Activated CD4-positive, alpha-beta memory T cell treated with anti-CD3 and anti-CD28 coated beads, Interleukin-2, amount 10 ng/mL, durations not matched to agents 7 days and 5 days (primary cell): ENCODE measurements around the gene TUBGCP4. TPM values are rescaled to one million over a fixed set of nuclear protein-coding genes. Genes with fewer than 3 reads are reported as not detected.
A peak's percentile ranks its signal among the peaks of the same experiment; 100 is the strongest.

Source experiments
- CTCF ChIA-PET: fragments of 350-600 bp; sonication (Branson Sonifier 250); formaldehyde crosslinking; loops from one replicate; lab custom pipeline; 2021; ENCODE audit warnings: antibody characterized with exemption, inconsistent platforms; lab: Charles Lee
- POLR2A ChIA-PET: fragments of 350-600 bp; sonication (Branson Sonifier 250); formaldehyde crosslinking; loops from one replicate; lab custom pipeline; 2021; ENCODE audit warnings: antibody characterized with exemption; lab: Charles Lee
- DNase-seq: peaks from one replicate; pipeline ENCODE4 v3.0.0-alpha.2; 2020
- H3K27ac Mint-ChIP-seq: one replicate; pipeline ENCODE4 v1.8.0; 2021; ENCODE audit warnings: mild to moderate bottlenecking, mixed read lengths
- H3K27me3 Mint-ChIP-seq: one replicate; pipeline ENCODE4 v1.8.0; 2021; ENCODE audit warnings: mixed read lengths
- H3K36me3 Mint-ChIP-seq: one replicate; pipeline ENCODE4 v1.8.0; 2021; ENCODE audit warnings: low read depth, mixed read lengths
- H3K4me1 Mint-ChIP-seq: one replicate; pipeline ENCODE4 v1.8.0; 2021; ENCODE audit warnings: mixed read lengths
- H3K4me3 Mint-ChIP-seq: one replicate; pipeline ENCODE4 v1.8.0; 2021; ENCODE audit warnings: mild to moderate bottlenecking, mixed read lengths
- H3K9me3 Mint-ChIP-seq: one replicate; pipeline ENCODE4 v1.8.0; 2021; ENCODE audit warnings: mixed read lengths
- total RNA-seq, 2 experiments: library from RNA; stranded (reverse); gene quantifications; one replicate each; pipeline ENCODE4 v1.2.3, GENCODE V29; 2021

The TUBGCP4 gene
- total RNA-seq, 2 experiments from 2014 or later: 30.4 to 34.7 TPM

DNA sequence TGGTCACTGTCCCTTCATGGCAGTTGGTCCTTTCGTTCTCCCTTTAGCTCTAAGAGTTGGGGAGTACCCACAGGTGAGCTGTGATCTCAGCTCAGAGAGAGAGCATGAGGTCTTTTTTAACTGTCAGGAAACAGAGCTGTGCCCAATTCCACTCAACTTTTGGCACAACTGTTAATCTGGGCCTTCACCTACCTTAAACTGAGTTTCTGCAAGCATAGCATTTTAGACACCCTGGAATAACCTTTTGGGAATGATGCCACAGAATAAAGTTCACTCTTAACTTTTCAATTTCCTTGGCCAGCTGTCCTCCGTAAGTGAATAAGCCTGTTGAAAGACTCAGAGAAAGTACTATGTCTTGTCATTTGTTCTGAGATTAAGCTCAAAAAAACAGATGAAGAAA, 35.9 kb downstream of the TUBGCP4 start:
- no peak for DNase-seq
- Mint-ChIP-seq H3K4me1 (peaks cover 5% of the 10 kb centered on the region), H3K27ac (no peak overlapping the region), H3K4me3 (no peak overlapping the region), H3K36me3 (peaks cover 65% of the 10 kb centered on the region), H3K27me3 (no peaks in the 10 kb centered on the region), H3K9me3 (no peaks in the 10 kb centered on the region)
- CTCF ChIA-PET: no interaction called here
- POLR2A ChIA-PET: interaction anchor here (0.6 to 0.8 kb wide), 2 partner anchors 36 to 397 kb away, joined by 3 to 6 read pairs; partner anchors contain the start of genes TUBGCP4 and ZSCAN29

DNA sequence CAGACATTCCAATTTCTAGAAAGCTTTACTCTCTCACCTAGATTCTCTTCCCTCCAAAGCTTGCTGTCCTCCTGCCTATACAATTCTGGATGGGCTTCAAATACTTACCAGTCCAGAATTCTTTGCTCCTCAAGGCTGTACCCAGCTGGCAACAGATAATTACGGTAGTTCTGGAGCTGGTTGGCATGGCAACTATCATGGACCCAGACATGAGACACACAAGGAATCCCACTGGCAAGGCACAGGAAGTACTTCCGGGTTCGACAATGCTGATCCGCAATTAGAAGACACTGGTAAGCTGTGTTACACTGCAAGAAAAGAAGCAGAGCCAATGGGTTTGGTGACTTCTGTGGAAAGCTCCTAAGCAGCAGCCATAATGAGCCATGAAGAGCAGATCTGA, 37.9 kb downstream of the TUBGCP4 start:
- H3K27ac Mint-ChIP-seq: no peak overlapping the region
- no peak overlapping the region for H3K4me3 Mint-ChIP-seq
- CTCF ChIA-PET: interaction anchor here (0.6 kb wide), 1 partner anchor 795 kb away, joined by 5 read pairs; no protein-coding TSS in a partner anchor
- H3K9me3 Mint-ChIP-seq: no peaks in the 10 kb centered on the region
- peaks cover 67% of the 10 kb centered on the region for H3K36me3 Mint-ChIP-seq
- no peak for DNase-seq
- peaks cover 3% of the 10 kb centered on the region for H3K4me1 Mint-ChIP-seq
- no peaks in the 10 kb centered on the region for H3K27me3 Mint-ChIP-seq
- POLR2A ChIA-PET: interaction anchor here (0.6 kb wide), 1 partner anchor 52 kb away, joined by 4 read pairs; no protein-coding TSS in a partner anchor

DNA sequence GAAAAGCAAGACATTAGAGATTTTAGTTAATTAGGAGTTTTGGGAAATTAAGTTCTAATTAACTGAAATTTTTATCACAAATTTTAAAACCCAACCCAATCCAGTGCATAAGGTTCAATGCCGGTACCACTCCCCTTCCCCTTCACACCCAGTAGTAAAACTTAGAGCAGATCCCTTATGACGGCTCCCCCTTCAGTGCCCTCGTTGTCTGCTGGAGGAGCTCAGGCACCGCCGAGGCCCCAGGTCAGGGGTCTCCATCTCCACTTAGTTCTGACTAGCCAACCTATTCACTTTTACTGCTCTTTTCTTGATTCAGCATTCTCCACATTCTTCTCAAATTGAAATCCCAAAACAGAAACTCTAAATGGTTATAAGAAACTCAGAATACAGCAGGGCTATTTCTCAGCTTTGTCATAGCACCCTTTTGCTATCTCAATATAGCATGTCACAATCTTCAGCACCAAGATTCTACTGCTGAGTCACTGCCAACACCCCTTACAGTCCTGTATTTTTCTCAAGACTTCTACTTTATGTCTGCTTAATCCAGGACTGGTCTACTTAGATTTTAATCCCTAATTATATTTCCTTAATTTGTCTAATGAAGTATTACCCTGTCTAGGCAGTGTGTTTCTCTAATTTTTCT, 39.8 kb downstream of the TUBGCP4 start:
- CTCF ChIA-PET: interaction anchor here (1.7 kb wide), 1 partner anchor 35 kb away, joined by 4 read pairs; no protein-coding TSS in a partner anchor
- Mint-ChIP-seq H3K27me3 (no peaks in the 10 kb centered on the region), H3K9me3 (no peaks in the 10 kb centered on the region), H3K27ac (no peak overlapping the region), H3K4me1 (no peaks in the 10 kb centered on the region), H3K4me3 (no peak overlapping the region), H3K36me3 (peaks cover 59% of the 10 kb centered on the region)
- no peak for DNase-seq
- POLR2A ChIA-PET: no interaction called here

DNA sequence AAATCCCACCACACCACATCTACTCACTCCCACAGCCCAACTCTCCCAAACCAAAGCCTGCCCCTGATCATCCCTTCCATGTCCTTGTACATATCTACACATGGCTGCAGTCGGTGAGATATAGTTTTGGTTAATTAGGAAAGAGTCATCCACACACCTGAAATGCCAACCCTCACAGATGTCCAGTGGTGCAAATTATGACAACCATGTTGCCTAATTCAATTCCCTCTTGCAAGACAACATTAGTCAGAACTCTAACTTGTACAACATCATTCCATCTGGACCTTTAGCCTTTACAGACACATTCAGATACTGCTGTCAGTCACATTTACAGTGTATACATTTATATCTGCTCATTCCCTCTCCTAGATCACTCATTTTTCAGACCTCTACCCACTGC, 41.2 kb downstream of the TUBGCP4 start:
- Mint-ChIP-seq H3K36me3 (peaks cover 52% of the 10 kb centered on the region), H3K4me3 (no peak overlapping the region), H3K4me1 (no peaks in the 10 kb centered on the region), H3K9me3 (no peaks in the 10 kb centered on the region), H3K27me3 (no peaks in the 10 kb centered on the region), H3K27ac (no peak overlapping the region)
- ChIA-PET CTCF (no interaction called here), POLR2A (no interaction called here)
- DNase-seq: no peak

DNA sequence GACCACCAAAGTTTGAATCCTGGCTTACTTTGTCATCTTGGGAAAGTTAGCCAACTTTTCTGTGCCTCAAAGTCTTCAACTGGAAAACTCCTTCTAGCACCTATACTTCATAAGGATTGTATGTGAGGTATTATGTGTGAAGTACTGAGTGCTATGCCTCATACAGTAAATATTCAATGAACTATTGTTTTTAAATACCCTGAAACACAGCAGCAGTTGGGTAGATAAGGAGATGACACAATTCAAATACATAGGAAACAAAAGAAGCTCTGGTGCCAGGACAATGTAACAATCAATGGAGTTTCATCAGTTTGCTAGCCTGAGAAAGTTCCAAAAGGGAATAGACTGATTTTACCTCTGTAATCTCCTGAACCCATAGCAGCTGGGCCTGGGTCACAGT, 43.3 kb downstream of the TUBGCP4 start:
- no peaks in the 10 kb centered on the region for H3K9me3 Mint-ChIP-seq
- H3K27ac Mint-ChIP-seq: no peak overlapping the region
- ChIA-PET CTCF (no interaction called here), POLR2A (no interaction called here)
- no peak overlapping the region for H3K4me3 Mint-ChIP-seq
- no peaks in the 10 kb centered on the region for H3K4me1 Mint-ChIP-seq
- DNase-seq: no peak
- no peaks in the 10 kb centered on the region for H3K27me3 Mint-ChIP-seq
- H3K36me3 Mint-ChIP-seq: peaks cover 42% of the 10 kb centered on the region

GRCh38 chr15:43420435-43420834, 49.5 kb downstream of the TUBGCP4 start:
- Mint-ChIP-seq H3K27ac (peak overlapping the region; percentile 1), H3K36me3 (peaks cover 29% of the 10 kb centered on the region), H3K4me1 (peaks cover 9% of the 10 kb centered on the region), H3K27me3 (no peaks in the 10 kb centered on the region), H3K4me3 (no peak overlapping the region), H3K9me3 (no peaks in the 10 kb centered on the region)
- CTCF ChIA-PET: no interaction called here
- DNase-seq: no peak
- POLR2A ChIA-PET: no interaction called here

- DNase-seq: no peak
- H3K27me3 Mint-ChIP-seq: no peaks in the 10 kb centered on the region
- no peak overlapping the region for H3K4me3 Mint-ChIP-seq
- H3K9me3 Mint-ChIP-seq: no peaks in the 10 kb centered on the region
- H3K36me3 Mint-ChIP-seq: peaks cover 27% of the 10 kb centered on the region
- ChIA-PET CTCF (no interaction called here), POLR2A (no interaction called here)
- H3K4me1 Mint-ChIP-seq: peaks cover 9% of the 10 kb centered on the region
- peak overlapping the region; percentile 1 for H3K27ac Mint-ChIP-seq
These were observed 50.0 kb downstream of the TUBGCP4 start for GRCh38 chr15:43420876-43421275.

DNA sequence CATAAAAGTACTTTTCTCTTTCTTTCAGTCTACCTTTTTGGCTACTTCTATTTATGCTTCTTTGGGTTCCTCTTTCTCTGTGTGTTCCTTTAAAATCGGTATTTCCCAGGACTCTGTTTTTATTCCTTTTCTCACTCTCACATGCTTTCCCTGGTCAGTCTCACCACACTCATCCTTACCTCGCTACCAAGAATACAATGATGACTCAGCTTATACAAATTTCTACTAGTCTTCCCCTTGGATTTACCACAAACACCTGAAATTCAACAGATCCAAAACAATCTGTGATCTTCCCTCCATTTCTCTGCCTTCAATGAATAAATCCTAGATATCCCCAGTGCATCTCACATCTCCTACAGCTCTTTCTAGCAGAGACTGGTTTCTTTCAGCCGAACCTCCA, 52.9 kb downstream of the TUBGCP4 start:
- H3K27me3 Mint-ChIP-seq: no peaks in the 10 kb centered on the region
- peaks cover 9% of the 10 kb centered on the region for H3K4me1 Mint-ChIP-seq
- DNase-seq: no peak
- no peak overlapping the region for H3K27ac Mint-ChIP-seq
- CTCF ChIA-PET: interaction anchor here (1.0 kb wide), 1 partner anchor 47 kb away, joined by 3 read pairs; no protein-coding TSS in a partner anchor
- H3K36me3 Mint-ChIP-seq: peaks cover 28% of the 10 kb centered on the region
- H3K9me3 Mint-ChIP-seq: no peaks in the 10 kb centered on the region
- POLR2A ChIA-PET: no interaction called here
- H3K4me3 Mint-ChIP-seq: no peak overlapping the region

DNA sequence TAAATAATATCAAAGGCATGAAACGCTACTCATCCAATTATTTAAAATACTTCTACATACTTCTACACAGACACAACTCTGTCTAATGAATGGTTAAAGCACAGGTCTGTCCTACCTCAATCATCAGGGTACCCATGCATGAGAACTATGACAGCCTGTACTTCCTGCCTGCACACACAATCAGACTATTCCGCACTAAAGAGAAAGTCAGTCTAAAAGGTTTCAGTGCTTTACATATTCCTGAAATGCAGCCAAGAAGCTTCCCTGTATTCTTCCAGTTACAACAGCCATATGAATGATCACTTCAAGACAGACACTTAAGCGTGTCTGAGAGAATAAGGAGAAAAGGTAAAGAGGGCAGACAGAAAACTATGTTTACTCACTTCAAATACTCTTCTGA, 58.8 kb downstream of the TUBGCP4 start:
- ChIA-PET CTCF (no interaction called here), POLR2A (no interaction called here)
- Mint-ChIP-seq H3K27ac (no peak overlapping the region), H3K4me3 (no peak overlapping the region), H3K36me3 (peaks cover 23% of the 10 kb centered on the region), H3K9me3 (no peaks in the 10 kb centered on the region), H3K27me3 (no peaks in the 10 kb centered on the region), H3K4me1 (no peaks in the 10 kb centered on the region)
- DNase-seq: no peak

- POLR2A ChIA-PET: no interaction called here
These were observed 62.3 kb downstream of the TUBGCP4 start for GRCh38 chr15:43433165-43433564.

GRCh38 chr15:43433661-43434303, 62.9 kb downstream of the TUBGCP4 start:
- Mint-ChIP-seq H3K4me3 (no peak overlapping the region), H3K9me3 (no peaks in the 10 kb centered on the region), H3K36me3 (peaks cover 16% of the 10 kb centered on the region), H3K27ac (no peak overlapping the region), H3K4me1 (no peaks in the 10 kb centered on the region), H3K27me3 (no peaks in the 10 kb centered on the region)
- CTCF ChIA-PET: interaction anchor here (0.6 to 2.7 kb wide), 2 partner anchors 81 to 205 kb away, joined by 3 to 9 read pairs; no protein-coding TSS in a partner anchor
- DNase-seq: no peak
- POLR2A ChIA-PET: no interaction called here

More at GRCh38 chr15:43433165-43433564, 62.3 kb downstream of the TUBGCP4 start:
- Mint-ChIP-seq H3K4me1 (no peaks in the 10 kb centered on the region), H3K27ac (no peak overlapping the region), H3K36me3 (peaks cover 16% of the 10 kb centered on the region), H3K4me3 (no peak overlapping the region), H3K9me3 (no peaks in the 10 kb centered on the region), H3K27me3 (no peaks in the 10 kb centered on the region)
- DNase-seq: no peak
- CTCF ChIA-PET: interaction anchor here (0.6 to 2.7 kb wide), 2 partner anchors 81 to 204 kb away, joined by 3 to 9 read pairs; no protein-coding TSS in a partner anchor

DNA sequence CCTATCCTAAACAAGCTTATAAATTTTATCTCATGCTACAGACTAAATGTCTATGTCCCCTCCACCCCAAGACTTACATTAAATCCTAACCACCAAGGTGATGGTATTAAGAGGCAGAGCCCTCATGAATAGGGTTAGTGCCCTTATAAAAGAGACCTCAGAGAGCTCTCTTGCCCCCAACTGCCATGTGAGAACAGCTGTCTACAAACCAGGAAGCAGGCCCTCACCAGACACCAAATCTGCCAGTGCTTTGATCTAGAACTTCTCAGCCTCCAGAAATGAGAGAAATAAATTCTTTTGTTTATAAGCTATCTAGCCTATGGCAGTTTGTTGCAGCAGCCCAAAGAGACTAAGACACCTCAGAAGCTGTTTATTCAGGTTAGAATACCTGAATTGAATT, 63.5 kb downstream of the TUBGCP4 start:
- H3K27me3 Mint-ChIP-seq: no peaks in the 10 kb centered on the region
- H3K36me3 Mint-ChIP-seq: peaks cover 16% of the 10 kb centered on the region
- ChIA-PET CTCF (interaction anchor here (2.7 kb wide), 1 partner anchor 80 kb away, joined by 9 read pairs; no protein-coding TSS in a partner anchor), POLR2A (no interaction called here)
- H3K4me3 Mint-ChIP-seq: no peak overlapping the region
- H3K9me3 Mint-ChIP-seq: no peaks in the 10 kb centered on the region
- no peak overlapping the region for H3K27ac Mint-ChIP-seq
- H3K4me1 Mint-ChIP-seq: no peaks in the 10 kb centered on the region
- no peak for DNase-seq

DNA sequence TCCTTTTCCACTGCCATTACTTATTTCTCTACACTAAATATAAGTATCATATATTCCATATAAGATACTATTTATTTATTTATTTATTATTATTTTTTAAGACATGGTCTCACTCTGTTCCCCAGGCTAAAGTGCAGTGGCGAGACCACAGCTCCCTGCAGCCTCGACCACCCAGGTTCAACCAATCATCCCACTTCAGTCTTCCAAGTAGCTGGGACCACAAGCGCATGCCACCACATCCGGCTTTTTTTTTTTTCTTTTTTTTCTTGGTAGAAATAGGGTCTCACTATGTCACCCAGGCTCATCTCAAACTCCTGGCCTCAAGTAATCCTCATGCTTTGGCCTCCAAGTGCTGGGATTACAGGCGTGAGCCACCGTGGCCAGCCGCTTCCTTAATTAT, 65.5 kb downstream of the TUBGCP4 start:
- POLR2A ChIA-PET: no interaction called here
- Mint-ChIP-seq H3K4me3 (no peak overlapping the region), H3K36me3 (peaks cover 19% of the 10 kb centered on the region), H3K4me1 (peaks cover 7% of the 10 kb centered on the region), H3K27ac (no peak overlapping the region), H3K9me3 (no peaks in the 10 kb centered on the region), H3K27me3 (no peaks in the 10 kb centered on the region)
- no peak for DNase-seq
- CTCF ChIA-PET: no interaction called here
